Choroid plexus epithelial cell (primary cell): ENCODE results near the gene APPBP2.

Source experiments
- DNase-seq: peaks from one replicate; pipeline ENCODE4 v3.0.0-alpha.2; 2010; ENCODE audit warnings: low read depth
- H3K4me3 ChIP-seq: 2 replicates; pipeline ENCODE4 v1.5.1; 2011; ENCODE audit warnings: low read depth, mild to moderate bottlenecking, control low read depth, low read length, moderate library complexity
- TF ChIP-seq, protein P1 (sequence below): conservative IDR thresholded peaks from 2 replicates; pipeline ENCODE4 v1.5.1; 2011; ENCODE audit warnings: low read depth, mild to moderate bottlenecking, control low read depth, inconsistent platforms, low read length, moderate library complexity

The APPBP2 gene

DNA sequence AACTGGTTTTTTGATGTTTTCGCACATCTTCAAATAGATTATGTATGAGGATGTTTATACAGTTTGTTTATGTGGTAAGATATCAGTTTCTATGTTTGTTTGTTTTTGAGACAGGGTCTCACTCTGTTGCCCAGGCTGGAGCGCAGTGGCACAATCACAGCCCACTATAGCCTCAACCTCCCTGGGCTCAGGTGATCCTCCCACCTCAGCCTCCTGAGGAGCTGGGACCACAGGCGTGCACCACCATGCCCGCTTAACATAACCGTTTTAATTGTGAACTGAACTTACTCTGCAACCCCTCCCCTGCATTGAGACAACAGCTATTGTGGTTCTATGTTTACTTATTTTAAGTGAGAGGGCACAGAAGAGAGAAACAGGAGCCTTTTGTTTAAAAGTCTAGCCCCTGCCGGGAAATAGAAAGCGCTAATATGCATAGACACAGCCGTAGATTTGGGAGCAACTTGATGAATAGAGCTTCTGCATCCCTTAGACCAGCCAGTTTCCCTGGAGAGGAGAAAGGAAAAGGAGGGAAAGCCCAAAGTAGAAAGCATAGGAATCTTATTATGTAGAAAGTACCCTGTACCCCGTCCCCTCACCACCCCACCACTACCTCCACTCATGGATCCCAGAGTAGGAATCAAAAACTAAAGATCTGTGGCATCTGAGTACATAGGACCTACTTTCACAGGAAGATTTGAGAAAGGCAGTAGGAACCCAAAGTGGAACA is 19.6 kb upstream of the APPBP2 start:
- TF ChIP-seq, protein P1, sequence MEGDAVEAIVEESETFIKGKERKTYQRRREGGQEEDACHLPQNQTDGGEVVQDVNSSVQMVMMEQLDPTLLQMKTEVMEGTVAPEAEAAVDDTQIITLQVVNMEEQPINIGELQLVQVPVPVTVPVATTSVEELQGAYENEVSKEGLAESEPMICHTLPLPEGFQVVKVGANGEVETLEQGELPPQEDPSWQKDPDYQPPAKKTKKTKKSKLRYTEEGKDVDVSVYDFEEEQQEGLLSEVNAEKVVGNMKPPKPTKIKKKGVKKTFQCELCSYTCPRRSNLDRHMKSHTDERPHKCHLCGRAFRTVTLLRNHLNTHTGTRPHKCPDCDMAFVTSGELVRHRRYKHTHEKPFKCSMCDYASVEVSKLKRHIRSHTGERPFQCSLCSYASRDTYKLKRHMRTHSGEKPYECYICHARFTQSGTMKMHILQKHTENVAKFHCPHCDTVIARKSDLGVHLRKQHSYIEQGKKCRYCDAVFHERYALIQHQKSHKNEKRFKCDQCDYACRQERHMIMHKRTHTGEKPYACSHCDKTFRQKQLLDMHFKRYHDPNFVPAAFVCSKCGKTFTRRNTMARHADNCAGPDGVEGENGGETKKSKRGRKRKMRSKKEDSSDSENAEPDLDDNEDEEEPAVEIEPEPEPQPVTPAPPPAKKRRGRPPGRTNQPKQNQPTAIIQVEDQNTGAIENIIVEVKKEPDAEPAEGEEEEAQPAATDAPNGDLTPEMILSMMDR: no peak
- H3K4me3 ChIP-seq: no peak overlapping the region
- DNase-seq: no peak

DNA sequence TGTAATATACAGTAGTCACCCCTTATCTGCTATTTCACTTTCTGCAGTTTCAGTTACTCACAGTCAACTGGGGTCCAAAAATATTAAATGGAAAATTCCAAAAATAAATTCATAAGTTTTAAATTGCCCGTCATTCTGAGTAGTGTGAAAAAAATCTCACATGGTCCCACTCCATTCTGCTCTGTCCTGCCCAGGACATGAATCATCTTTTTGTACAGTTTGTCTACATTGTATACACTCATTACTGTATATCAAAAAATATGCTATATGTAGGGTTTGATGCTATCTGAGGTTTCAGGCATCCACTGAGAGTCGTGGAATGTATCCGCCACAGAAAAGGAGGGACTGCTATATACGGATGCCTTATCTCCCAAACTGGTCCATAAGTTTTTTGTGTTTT is 16.0 kb upstream of the APPBP2 start:
- DNase-seq: no peak
- no peak overlapping the region for H3K4me3 ChIP-seq
- TF ChIP-seq, protein P1: no peak

DNA sequence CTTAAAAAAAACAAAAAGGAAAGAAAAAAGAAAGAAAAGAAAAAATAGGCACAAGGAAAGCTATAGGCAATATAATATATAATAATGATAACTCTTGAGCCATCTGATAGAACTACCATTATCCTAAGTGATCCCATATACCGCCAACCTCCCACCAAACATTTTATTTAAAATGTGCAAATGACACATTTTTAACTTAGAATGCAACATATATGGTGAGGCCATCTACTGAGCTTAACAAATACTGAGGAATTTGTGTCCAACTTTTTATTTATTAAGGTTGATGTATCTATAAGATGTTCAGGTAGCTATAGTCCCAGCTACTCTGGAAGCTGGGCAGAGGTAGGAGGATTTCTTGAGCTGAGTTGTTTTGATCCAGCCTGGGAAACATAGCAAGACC is 14.4 kb upstream of the APPBP2 start:
- TF ChIP-seq, protein P1: no peak
- no peak for DNase-seq
- no peak overlapping the region for H3K4me3 ChIP-seq

DNA sequence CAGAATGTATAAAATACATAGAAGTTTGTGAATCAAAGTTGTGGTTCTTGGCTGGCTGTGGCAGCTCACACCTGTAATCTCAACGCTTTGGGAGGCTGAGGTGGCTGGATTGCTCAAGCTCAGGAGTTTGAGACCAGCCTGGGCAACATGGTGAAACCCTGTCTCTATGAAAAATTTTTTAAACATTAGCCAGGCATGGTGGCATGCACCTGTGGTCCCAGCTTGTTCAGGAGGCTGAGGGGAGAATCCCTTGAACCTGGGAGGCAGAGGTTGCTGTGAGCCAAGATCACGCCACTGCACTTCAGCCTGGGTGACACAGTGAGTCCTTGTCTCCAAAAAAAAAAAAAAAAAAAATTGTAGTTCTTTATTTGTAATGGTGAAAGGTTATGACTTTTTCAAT is 13.8 kb upstream of the APPBP2 start:
- no peak overlapping the region for H3K4me3 ChIP-seq
- TF ChIP-seq, protein P1: no peak
- no peak for DNase-seq

DNA sequence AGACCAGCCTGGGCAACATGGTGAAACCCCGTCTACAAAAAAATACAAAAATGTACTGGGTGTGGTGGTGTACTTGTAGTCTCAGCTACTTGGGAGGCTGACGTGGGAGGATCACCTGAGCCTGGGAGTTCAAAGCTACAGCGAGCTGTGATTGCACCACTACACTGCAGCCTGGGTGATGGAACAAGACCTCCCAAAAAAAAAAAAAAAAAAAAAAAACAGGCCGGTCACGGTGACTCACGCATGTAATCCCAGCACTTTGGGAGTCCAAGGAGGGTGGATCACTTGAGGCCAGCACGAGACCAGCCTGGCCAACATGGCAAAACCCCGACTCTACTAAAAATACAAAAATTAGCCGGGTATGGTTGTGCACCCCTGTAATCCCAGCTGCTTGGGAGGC is 12.7 kb upstream of the APPBP2 start:
- no peak overlapping the region for H3K4me3 ChIP-seq
- DNase-seq: no peak
- TF ChIP-seq, protein P1: no peak

DNA sequence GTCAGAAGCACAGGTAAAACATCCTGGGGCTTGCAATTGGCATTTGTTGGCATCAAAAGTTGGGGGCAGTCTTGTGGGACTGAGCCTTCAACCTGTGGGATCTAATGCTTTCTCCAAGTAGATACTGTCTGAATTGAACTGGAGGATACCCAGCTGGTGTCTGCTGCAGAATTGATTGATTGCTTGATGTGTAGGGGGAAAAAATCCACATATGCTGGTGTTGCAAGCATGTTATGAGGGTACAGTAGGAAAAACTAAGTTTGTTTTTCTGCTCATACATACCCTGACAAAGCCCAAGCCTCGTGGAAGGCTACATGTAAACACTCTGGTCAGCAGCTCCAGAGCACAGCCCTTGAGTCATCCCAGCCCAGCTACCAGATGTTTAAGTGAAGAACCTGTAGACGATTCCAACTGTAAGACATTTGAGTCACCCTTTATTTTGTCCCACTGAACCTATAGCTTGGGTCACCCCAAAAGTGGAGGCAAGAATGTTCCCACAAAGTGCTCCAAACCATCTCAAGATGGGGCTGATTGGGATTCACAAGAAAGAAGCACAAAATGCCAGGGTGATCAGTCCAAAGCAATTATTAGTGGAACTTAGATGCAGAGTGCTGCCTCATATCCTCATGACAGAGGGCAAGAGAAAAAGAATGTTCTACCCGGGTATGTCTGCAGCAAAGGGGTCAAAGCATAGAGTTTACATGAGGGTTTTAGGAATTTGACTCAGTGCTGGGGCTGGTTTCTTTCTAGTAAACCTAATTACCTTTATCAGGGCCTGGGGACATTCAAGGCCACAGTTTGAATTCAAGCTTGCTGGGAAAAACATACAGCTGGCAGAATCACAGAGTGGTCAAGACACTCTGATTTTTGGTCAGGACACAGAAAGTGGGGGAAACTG is 9.6 kb upstream of the APPBP2 start:
- DNase-seq: peak; percentile 94
- TF ChIP-seq, protein P1: no peak
- H3K4me3 ChIP-seq: no peak overlapping the region
